SK-N-DZ (cell line): ENCODE measurements around the gene CSH2. TPM values are rescaled to one million over a fixed set of nuclear protein-coding genes. Genes with fewer than 3 reads are reported as not detected.
"Not testable (repeated sequence)": the region's sequence is repeated elsewhere in the genome, so short reads cannot be mapped to it uniquely, and the experiment has no call there.

Experiments
- DNase-seq: peaks from one replicate; pipeline ENCODE4 v3.0.0-alpha.2; 2015; ENCODE audit warnings: low spot score
- polyA plus RNA-seq, 2 experiments: library from polyadenylated mRNA; depleted of rRNA; stranded (reverse); fragments of >200 nt; gene quantifications; 2 replicates each; pipeline ENCODE4 v1.2.3, GENCODE V29; 2014

CSH2 gene
- polyA plus RNA-seq (2014; cell fraction: cytosol; rRNA removed): not detected in 2 replicates
- polyA plus RNA-seq (2014; cell fraction: nucleus; rRNA removed): not detected in 2 replicates

- DNase-seq: not testable (repeated sequence)
These were observed at the start of gene CSH2 for GRCh38 chr17:63873577-63873976. Gene CSH2 (minus strand): TSS chr17:63873677. CDS start chr17:63873614, 63 bp downstream.

- DNase-seq: not testable (repeated sequence)
These were observed 48.9 kb upstream of the CSH2 start for GRCh38 chr17:63922402-63922801.

GRCh38 chr17:63920779-63921178, 47.3 kb upstream of the CSH2 start:
- DNase-seq: not testable (repeated sequence)

- DNase-seq: not testable (repeated sequence)
These were observed 46.6 kb upstream of the CSH2 start for GRCh38 chr17:63920050-63920449.

- peak; percentile 51 for DNase-seq
These were observed 45.8 kb upstream of the CSH2 start for GRCh38 chr17:63919311-63919723.

GRCh38 chr17:63918789-63919305, 45.4 kb upstream of the CSH2 start, which contains the start of gene GH1:
Gene GH1 (minus strand): TSS chr17:63918839. CDS start chr17:63918776, 63 bp downstream.
- DNase-seq: not testable (repeated sequence)

GRCh38 chr17:63918305-63918704, 44.8 kb upstream of the CSH2 start:
- no peak for DNase-seq

- no peak for DNase-seq
These were observed 44.2 kb upstream of the CSH2 start for GRCh38 chr17:63917646-63918045.

GRCh38 chr17:63917206-63917605, 43.7 kb upstream of the CSH2 start:
- DNase-seq: not testable (repeated sequence)

GRCh38 chr17:63916566-63917185, 43.2 kb upstream of the CSH2 start:
- DNase-seq: no peak

- not testable (repeated sequence) for DNase-seq
These were observed 42.3 kb upstream of the CSH2 start for GRCh38 chr17:63915753-63916152.

GRCh38 chr17:63914471-63914870, 41.0 kb upstream of the CSH2 start:
- DNase-seq: no peak

GRCh38 chr17:63911657-63912100, 38.2 kb upstream of the CSH2 start:
- DNase-seq: peak; percentile 46

GRCh38 chr17:63911041-63911635, 37.7 kb upstream of the CSH2 start, which contains the start of gene CSHL1:
Gene CSHL1 (minus strand): TSS chr17:63911258. CDS start chr17:63911196, 62 bp downstream.
- DNase-seq: no peak

GRCh38 chr17:63910096-63910495, 36.6 kb upstream of the CSH2 start:
- DNase-seq: no peak

GRCh38 chr17:63909586-63909985, 36.1 kb upstream of the CSH2 start:
- DNase-seq: not testable (repeated sequence)

GRCh38 chr17:63907161-63907778, 33.8 kb upstream of the CSH2 start:
- not testable (repeated sequence) for DNase-seq

GRCh38 chr17:63904796-63905195, 31.3 kb upstream of the CSH2 start:
- DNase-seq: not testable (repeated sequence)

GRCh38 chr17:63903787-63904201, 30.3 kb upstream of the CSH2 start:
- not testable (repeated sequence) for DNase-seq

- not testable (repeated sequence) for DNase-seq
These were observed 28.5 kb upstream of the CSH2 start for GRCh38 chr17:63901971-63902370.

GRCh38 chr17:63898899-63899798, 25.7 kb upstream of the CSH2 start:
- DNase-seq: not testable (repeated sequence)
